ENCODE results near the gene OSBPL9.

Gene OSBPL9

DNA sequence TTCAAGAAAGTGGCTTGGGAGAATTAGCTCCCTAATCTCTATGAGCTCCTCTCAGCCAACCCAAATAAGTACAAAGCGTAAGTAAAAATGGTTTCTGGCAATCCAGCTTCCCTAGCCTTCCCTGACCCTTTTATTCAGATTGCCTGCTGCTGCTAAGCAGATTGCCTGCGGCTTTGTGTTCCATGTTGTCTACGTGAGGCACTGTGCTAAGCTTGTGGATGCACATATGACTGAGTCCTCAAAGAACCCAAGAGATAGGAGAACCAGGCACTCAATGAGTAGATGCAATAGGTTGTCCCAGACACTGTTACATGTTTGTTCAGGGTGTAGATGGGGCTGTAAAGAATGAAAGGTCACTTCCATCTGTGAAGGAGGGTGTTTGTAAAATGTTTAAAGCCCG, 6.3 kb upstream of the OSBPL9 start:
- DNase-seq: no peak

DNA sequence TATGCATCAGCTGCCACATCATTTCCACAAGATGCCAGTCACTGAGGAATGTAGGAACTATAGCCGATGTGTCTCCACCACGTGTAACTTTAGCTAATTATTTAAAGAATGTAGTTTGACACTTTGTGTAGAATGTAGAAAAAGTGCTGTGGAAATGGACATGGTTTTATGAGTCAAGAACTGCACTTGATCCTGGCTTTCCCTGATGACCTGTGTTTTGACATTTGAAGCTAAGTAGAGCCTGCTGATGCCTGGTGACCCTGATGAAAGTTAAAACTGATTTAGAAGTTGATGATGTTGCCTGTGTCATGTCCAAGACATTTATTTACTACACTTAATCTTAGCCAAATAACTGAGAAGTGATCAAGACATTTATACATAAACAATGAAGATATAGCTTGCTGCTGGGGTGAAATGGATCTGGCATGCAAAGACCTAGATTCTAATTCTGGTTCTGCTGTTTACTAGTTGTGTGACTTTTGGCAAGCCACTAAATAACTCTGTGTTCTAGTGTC, 4.4 kb upstream of the OSBPL9 start:
- no peak for DNase-seq

DNA sequence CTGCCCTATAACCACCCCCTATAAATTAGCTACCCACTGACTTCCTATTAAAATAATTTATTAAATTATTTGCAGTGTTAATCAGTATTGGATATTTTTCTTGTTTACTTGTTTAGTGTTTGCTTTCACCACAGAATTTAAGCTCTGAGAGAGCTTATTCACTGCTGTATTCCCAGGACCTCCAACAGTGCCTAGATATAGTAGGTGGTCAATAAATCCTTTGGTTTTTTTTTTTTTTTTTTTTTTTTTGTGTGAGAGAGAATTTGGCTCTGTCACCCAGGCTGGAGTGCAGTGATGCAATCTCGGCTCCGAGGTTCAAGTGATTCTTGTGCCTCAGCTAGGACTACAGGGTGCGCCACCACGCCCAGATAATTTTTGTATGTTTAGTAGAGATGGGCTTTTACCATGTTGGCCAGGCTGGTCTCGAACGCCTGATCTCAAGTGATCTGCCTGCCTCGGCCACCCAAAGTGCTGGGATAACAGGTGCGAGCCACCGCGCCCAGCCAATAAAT, 1.1 kb upstream of the OSBPL9 start:
- DNase-seq: no peak

DNA sequence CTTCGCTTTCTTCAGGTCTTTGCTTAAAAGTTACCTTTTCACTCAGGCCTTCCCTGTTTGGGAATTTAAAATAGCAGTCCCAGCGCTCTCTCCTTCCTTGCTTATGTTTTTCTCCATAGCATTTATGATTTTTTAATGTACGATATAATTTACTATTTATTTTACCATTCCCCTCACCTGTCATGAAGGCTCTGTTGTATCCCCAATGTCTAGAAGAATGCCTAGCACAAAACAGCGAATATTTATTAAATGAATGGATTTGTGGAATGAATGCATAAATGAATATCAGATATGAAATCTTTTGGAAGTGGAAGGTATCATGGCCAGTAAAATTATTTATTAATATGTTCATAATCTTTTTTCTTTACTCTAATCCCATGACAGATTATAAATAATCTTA, 402 bp upstream of the OSBPL9 start:
- no peak for DNase-seq

DNA sequence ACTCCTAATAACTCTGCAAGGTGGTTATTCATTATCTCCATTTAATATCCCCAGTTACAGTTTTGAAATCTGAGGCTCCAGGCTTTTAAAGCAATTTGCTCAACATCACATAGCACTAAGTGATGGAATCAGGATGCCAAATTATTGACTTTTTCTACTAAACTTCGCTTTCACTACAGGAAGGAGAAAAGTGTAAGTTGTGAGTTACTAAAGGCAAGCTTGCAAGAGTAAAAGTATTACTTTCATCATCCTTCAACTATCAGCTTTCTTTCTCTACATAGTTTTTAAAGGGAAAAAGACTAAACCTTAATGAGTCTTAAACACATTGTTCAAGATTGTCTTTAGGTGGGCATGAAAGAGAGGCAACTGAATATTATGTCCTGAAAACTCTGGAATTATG, 1.8 kb downstream of the OSBPL9 start:
- DNase-seq: no peak

DNA sequence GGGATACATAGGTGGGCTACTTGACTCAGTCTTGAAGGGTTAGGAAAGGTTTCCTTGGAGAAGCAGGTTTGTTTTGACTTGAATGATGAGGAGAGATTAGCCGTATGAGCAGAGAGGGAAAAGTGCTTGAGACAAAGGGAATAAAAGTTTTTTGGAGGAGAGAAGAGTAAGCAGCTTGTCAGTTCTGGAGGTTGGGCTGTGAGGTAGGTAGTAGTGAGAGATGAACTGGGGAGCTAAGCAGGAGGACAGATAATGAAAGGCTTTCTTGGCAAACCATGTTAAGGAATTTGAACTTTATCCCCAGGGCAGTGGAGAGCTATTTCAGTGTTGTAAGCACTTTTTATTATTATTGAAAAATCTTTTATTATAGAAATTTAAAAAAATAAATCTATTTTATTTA, 3.6 kb downstream of the OSBPL9 start:
- no peak for DNase-seq

DNA sequence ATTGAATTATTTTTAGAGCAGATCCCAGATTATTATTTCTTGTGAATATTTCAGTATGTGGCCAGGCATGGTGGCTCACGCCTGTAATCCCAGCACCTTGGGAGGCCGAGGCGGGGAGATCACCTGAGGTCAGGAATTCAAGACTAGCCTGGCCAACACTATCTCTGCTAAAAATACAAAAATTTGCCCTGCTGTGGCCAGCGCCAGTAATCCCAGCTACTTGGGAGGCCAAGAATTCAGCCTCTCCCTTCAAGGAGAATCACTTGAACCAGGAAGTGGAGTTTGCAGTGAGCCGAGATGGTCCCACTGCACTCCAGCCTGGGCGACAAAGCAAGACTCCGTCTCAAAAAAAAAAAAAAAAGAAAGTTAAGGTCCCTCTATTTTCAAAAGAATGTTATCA, 4.3 kb downstream of the OSBPL9 start:
- no peak for DNase-seq

DNA sequence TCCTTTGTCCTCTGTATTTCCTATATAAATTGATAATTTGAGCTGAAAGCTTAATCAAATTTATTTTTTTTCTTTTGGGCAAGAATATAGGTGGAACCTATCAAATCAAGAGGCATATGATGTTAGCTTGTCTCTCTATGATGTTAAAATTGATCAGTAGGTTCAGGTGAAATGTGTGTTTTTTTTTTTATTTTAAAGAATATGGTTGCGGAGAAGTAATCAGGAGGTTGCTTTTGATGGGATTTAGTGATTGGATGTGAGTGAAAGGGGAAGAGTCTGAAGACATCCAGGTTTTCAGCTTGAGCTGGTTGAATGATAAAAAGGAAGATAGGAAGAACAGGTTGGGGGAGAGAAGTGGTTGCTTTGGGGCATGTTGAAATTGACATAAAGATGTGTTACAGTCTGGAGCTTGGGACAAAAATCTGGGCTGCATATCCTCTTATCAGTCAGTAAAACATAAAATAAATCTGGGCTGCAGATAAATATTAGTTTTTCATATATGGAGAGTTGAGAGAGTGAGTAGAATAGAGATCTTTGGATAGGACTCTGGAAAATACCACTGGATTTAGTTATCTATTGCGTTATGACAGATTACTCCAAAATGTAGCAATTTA, 5.1 kb downstream of the OSBPL9 start:
- DNase-seq: no peak

DNA sequence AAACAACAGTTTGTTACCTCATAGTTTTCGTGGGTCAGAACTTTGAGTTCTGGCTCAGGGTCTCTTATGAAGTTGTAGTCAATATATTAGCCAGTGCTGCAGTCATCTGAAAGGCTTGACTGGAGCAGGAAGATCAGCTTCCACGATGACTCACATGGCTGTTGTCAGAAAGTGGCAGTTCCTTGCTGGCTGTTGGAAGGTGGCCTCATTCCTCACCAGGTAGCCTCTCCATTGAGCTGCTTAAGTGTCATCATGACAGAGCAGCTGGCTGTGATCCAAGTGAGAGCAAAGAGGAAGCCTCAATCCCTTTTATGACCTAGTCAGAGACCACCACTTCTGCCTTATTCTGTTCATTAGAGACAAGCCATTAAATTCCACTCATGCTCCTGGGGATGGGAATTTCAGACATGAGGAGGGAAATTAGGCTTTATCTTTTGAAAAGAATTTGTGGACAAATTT, 5.6 kb downstream of the OSBPL9 start:
- peak; percentile 39 to 64 for DNase-seq

DNA sequence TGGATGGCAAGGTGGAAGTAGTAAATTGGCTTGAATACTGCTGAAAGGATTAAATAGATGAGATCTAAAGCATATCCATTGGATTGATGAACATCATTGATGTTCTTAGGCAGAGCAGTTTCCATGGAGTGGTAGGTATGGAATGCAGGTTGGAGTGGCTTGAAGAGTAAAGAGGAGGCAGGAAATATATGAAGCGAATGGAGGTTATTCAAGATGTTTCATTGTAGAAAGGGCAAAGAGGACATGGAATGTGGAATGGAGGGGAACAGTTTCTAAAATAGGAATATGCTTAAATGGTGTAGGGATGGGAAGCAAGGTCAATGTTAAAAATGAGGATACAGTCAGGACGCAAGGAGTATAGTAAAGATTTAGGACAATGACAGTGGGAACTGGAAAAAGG, 6.1 kb downstream of the OSBPL9 start:
- DNase-seq: no peak

DNA sequence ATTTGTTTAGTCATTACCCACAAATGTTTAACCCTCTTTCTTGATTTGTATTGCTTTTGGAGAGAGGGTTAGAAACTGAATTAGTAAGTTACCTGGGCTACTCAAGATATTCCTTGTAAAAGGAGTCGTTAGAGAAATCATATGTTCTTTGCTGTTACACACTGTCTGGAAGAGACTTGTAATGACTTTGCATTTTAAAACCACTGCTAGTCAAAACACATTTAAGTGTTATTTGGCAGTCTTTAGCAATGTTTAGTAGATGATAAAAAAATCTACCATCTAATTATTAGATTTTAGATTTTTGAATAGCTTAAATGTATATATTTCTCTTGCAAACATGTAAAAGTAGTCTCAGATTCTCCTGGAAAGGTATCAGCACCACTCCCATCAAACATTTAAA, 6.6 kb downstream of the OSBPL9 start:
- no peak for DNase-seq

DNA sequence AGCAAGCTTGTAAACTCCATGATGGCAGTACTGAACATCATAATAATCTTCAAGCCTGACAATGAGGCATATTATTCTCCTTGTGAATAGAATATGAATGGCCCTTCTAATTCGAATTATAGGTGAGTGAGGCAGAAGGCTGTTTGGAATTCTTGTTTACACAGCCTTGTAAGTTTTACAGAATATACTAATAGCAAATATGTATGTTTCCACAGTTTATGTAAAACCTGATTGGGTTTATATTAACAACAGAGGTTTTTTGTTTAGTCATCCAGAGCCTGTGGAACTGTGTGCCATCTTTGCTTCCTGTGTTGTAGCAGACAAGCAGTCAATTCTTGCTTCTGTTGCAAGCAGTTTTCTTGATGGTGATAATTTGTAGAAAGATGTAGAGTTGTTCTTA, 8.0 kb downstream of the OSBPL9 start:
- DNase-seq: peak in 1 of 2 experiments; percentile 17

DNA sequence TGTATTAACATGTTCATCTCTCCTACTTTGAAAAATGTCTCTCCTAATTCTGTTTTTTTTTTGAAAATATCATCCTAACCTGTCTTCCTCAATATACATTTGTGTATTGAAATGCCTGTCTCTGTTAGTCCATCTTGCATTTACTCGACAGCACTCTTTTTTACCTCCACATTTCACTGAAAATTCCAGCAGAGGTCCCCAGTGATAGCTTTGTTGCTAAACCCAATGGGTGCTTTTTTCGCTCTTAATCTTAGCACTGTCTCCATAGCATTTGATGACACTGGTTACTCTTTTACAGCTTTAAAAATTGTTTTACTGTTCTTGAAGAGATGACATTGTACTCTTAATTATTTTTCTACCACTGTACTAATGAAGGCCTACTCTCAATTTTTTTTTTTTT, 10.8 kb downstream of the OSBPL9 start:
- DNase-seq: peak; percentile 74 to 75

DNA sequence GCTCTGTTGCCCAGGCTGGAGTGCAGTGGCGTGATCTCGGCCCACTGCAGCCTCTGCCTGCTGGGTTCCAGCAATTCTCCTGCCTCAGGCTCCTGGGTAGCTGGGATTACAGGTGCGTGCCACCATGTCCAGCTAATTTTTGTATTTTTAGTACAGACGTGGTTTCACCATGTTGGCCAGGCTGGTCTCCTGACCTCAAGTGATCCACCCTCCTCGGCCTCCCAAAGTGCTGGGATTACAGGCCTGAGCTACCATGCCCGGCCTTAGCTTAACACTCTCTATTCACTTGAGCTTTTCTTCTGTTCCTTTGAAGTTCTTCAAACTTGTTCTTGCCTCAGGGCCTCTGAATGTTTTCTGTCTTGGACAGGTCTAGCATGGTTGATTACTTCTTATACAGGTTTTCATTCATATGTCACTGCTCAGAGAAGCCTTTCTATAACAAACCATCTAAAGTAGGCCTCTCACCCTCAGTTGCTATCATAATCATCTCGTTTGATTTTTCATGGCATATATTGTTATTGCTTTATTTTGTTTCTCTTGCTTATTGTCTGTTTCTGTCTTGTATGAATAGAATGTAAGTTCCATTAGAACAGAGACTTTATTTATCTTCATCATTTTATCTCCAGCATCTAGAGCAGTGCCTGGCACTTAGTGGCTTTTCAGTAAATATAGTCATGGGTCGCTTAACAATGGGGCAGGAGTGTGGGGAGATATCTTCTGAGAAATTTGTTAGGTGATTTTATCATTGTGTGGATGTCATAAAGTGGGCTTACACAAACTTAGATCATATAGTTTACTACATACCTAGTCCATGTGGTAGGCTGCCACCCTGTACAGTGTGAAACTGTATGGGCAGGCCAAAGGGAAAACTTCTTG, 12.1 kb downstream of the OSBPL9 start:
- no peak for DNase-seq

DNA sequence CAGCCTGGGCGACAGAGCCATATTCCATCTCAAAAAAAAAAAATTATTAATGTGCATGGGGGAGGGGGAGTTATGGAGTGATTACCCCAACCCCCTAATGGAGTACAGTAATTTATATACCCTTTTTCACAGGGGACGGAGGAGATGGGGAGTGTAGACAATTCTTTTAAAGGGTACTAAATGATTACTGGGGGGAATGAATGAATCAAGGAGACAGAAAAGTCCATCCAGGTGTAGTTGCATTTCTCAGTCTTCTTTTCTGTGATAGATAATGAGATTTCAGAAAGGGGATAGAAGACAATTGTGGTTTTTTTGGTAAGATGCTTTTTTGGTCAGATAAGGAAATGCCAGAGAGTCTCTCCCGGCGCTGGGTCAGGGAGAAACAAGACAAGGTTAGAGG, 13.0 kb downstream of the OSBPL9 start:
- DNase-seq: no peak

DNA sequence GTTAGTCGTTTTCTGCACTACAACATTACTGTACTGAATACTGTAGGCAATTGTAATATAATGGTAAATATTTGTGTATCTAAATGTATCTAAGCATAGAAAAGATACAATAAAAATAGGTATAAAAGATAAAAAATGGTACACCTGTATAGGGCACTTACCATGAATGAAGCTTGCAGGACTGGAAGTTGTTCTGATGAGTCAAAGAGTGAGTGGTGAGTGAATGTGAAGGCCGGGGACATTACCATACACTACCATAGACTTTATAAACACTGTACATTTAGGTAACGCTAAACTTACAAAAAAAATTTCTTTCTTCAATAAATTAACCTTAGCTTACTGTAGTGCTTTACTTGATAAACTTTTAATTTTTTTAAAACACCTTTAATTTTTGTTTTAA, 13.5 kb downstream of the OSBPL9 start:
- DNase-seq: no peak

DNA sequence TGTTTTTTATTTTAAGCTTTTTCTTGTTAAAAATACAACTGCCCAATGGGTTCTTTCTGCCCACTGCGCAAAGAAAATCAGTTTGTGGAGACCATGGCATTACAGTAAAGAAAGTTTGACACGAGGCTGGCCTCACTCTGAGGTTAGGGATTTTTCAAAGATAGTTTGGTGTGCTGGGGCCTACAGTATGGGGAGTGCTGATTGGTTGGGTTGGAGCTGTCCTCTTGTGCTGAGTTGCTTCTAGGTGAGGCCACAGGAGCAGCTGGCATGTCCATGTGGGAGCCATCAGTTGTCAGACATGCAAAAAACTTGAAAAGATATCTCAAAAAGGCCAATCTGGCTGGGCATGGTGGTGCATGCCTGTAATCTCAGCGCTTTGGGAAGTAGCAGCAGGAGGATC, 14.0 kb downstream of the OSBPL9 start:
- DNase-seq: no peak

DNA sequence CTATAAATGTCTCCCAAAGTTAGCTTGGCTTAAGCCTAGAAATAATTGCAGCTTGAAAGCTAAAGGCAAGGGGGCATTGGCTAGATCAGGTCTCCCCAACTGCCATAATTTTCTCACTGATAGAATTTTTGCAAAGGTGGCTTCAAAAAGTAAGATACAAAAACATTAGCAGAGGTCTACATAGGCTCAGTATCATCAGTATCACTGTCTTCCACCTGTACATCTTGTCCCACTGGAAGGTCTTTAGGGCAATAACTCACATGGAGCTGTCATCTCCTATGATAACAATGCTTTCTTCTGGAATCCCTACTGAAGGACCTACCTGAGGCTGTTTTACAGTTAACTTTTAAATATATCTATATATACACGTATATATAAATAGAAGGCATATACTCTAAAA, 14.9 kb downstream of the OSBPL9 start:
- no peak for DNase-seq

DNA sequence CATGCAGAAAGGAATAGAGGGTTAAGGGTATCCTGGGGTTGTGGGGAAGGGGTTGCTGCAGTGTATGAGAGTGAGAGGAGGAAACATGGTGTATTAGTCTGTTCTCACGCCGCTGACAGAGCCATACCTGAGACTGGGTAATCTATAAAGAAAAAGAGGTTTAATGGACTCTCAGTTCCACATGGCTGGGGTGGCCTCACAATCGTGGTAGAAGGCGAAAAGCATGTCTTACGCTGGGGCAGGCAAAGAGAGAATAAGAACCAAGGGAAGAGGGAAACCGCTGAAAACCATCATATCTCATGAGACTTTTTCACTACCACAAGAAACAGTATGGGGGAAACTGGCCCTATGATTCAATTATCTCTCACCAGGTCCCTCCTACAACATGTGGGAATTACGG, 17.7 kb downstream of the OSBPL9 start:
- DNase-seq: no peak

DNA sequence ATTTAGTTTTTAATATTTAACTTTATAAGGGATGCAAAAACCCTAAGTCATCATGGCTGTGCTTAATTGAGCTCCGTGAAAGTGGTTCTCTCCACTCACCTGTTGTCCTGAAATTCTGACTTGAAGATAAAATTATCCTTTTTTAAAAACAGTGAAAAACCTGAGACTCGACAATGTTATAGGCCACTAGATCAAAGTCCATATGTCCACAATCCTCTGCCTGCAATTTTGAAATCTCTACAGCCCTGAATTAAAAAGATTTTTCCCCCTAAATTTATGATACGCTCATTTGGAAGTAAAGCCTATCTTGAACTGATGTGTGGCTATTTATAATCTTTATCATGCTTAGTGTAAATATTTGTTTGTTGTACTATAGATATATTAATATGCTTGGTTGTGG, 18.7 kb downstream of the OSBPL9 start:
- DNase-seq: no peak

DNA sequence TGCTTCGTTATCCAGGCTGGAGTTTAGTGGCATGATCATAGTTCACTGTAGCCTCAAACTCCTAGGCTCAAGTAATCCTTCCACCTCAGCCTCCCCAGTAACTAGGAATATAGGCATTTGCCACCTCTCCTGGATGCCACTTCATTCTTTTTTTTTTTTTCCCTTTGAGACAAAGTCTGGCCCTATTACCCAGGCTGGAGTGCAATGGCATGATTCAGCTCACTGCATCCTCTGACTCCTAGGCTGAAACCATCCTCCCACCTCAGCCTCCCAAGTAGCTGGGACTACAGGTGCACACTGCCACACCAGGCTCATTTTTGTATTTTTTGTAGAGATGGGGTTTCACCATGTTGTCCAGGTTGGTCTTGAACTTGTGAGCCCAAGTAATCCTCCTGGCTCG, 19.3 kb downstream of the OSBPL9 start:
- DNase-seq: no peak

DNA sequence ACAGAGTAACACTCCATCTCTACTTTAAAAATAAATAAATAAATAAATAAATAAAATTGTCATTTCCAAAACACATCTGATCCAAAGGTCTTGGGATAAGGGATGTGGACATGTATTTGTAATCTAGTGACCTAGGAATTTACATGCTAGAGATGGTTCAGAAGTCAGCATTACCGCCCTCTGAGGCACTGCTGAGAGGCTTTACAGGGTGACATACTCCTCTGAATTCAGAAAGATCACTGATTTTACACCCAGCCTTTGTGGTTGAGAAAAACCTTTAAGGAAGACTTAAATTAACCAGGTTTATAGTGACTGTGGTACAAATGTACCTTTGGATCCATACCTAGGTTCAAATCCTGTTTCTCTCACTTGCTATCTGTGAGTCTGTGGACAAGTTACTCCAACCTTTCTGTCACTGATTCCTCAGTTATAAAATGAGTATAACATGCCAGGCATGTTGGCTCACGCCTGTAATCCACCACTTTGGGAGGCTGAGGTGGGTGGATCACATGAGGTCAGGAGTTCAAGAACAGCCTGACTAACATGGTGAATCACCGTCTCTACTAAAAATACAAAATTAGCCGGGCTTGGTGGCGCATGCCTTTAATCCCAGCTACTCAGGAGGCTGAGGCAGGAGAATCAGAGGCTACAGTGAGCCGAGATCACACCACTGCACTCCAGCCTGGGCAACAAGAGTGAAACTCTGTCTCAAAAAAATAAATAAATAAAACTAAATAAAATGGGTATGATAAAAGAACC, 20.1 kb downstream of the OSBPL9 start:
- DNase-seq: no peak

DNA sequence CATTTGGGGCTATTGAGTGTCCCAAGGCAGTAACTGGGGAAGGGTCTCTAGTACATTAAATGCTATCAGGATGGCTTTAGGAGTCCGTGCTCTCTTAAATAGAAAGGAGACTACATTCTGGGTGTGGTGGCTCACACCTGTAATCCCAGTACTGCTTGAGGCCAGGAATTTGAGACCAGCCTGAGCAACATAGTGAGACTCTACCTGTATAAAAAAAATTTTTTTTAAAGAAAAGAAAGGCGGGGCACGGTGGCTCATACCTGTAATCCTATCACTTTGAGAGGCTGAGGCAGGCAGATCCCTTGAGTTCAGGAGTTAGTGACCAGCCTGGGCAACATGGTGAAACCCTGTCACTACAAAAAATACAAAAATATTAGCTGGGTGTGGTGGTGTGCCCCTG, 21.5 kb downstream of the OSBPL9 start:
- DNase-seq: no peak

Data from AML-193 (cell line).